Fibroblast of lung (primary cell): Measurements from ENCODE around the gene EFHD1. TPM values are rescaled to one million over a fixed set of nuclear protein-coding genes. Genes with fewer than 3 reads are reported as not detected.

Experiments
- DNase-seq, 2 donors: peaks; one replicate each; pipeline versions ENCODE4 v3.0.0 to v3.0.0-alpha.2; 2010; ENCODE audit warnings: low read depth in 2 of 2
- H2AFZ ChIP-seq: 2 replicates; pipeline ENCODE4 v1.5.1; 2012; ENCODE audit warnings: low read length, control low read depth, inconsistent platforms
- H3K27ac ChIP-seq: 2 replicates; pipeline ENCODE4 v1.5.1; 2011; ENCODE audit warnings: low read length, control low read depth; ENCODE audit not compliant: insufficient read depth
- H3K27me3 ChIP-seq: 2 replicates; pipeline ENCODE4 v1.5.1; 2011; ENCODE audit warnings: mild to moderate bottlenecking, low read length; ENCODE audit not compliant: control insufficient read depth, insufficient read depth
- H3K36me3 ChIP-seq: 2 replicates; pipeline ENCODE4 v1.5.1; 2011; ENCODE audit warnings: low read length; ENCODE audit not compliant: control insufficient read depth, insufficient read depth
- H3K4me1 ChIP-seq: 2 replicates; pipeline ENCODE4 v1.5.1; 2011; ENCODE audit warnings: low read length; ENCODE audit not compliant: control insufficient read depth, insufficient read depth; ENCODE audit errors: extremely low read depth
- H3K4me2 ChIP-seq: 2 replicates; pipeline ENCODE4 v1.5.1; 2011; ENCODE audit warnings: low read length, control low read depth; ENCODE audit not compliant: insufficient read depth; ENCODE audit errors: extremely low read depth
- H3K4me3 ChIP-seq, 4 experiments: fragments of 200-600 bp in 1 of 4; sonication (generic) in 1 of 4; replicated peaks in 1 of 4; 2 replicates each; pipeline ENCODE4 v1.5.1; 2011 to 2016; ENCODE audit warnings: low read length in 4 of 4, low read depth in 3 of 4, mild to moderate bottlenecking in 3 of 4, control low read depth in 2 of 4, inconsistent platforms in 1 of 4, mixed read lengths in 1 of 4; ENCODE audit not compliant: insufficient read depth in 1 of 4; ENCODE audit errors: control extremely low read depth in 1 of 4
- H3K79me2 ChIP-seq: 2 replicates; pipeline ENCODE4 v1.5.1; 2012; ENCODE audit warnings: mild to moderate bottlenecking, low read length, inconsistent platforms; ENCODE audit not compliant: control insufficient read depth, insufficient read depth
- H3K9ac ChIP-seq: 2 replicates; pipeline ENCODE4 v1.5.1; 2011; ENCODE audit warnings: mild to moderate bottlenecking, low read length, control low read depth; ENCODE audit not compliant: insufficient read depth
- H3K9me3 ChIP-seq: 2 replicates; pipeline ENCODE4 v1.5.1; 2012; ENCODE audit warnings: low read depth, low read length; ENCODE audit not compliant: control insufficient read depth, insufficient read depth
- H4K20me1 ChIP-seq: 2 replicates; pipeline ENCODE4 v1.5.1; 2011; ENCODE audit warnings: low read length; ENCODE audit not compliant: control insufficient read depth, insufficient read depth; ENCODE audit errors: extremely low read depth
- EZH2 ChIP-seq: IDR thresholded peaks from 2 replicates; pipeline ENCODE4 v1.5.1; 2012; ENCODE audit warnings: low read length, control low read depth, mild to moderate bottlenecking; ENCODE audit errors: missing control alignments
- polyA plus RNA-seq, 2 donors: library from polyadenylated mRNA; depleted of rRNA in 1 of 2; stranded (reverse) in 1 of 2; unstranded in 1 of 2; fragments of >200 nt; gene quantifications; 2 replicates each; pipeline ENCODE4 v1.2.1, GENCODE V29; 2011 to 2012; ENCODE audit warnings: missing spikeins in 1 of 2
- total RNA-seq: library from RNA; depleted of rRNA; stranded (reverse); fragments of >200 nt; gene quantifications from 2 replicates; pipeline ENCODE4 v1.2.1, GENCODE V29; 2014
- TF ChIP-seq, protein P1 (sequence below), 2 donors: IDR thresholded peaks in 1 of 2; conservative IDR thresholded peaks in 1 of 2; 1 replicate in 1 of 2; 2 replicates in 1 of 2; pipeline ENCODE4 v1.5.1; 2011 to 2012; ENCODE audit warnings: low read length in 2 of 2, control low read depth in 1 of 2, inconsistent platforms in 1 of 2, low read depth in 1 of 2, mild to moderate bottlenecking in 1 of 2

EFHD1 gene
- total and polyA plus RNA-seq, 2 donors (not counting 1 experiment from before 2014, with no cell fraction given): 0.83 TPM; not detected in 1

DNA sequence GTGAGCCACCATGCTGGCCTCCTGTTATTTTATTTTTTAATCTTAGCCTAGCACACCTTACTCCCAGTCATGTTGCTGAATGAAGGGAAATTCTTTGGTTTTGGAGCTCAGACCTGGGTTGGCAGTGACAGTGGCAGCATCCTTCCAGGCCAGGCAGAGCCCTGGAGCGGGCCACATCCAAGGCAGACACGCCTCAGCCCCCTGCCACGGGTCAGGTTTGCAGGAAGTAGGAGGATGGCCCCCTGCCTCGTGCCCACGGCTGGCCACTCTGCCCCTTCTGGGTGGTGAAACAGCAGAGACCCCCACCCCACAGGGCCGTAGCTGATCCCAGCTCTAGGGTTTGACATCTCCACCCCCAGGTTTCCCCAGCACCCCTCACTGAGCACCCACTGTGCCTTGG is 11.7 kb downstream of the EFHD1 start:
- no peak overlapping the region for H3K4me3 ChIP-seq
- no peaks in the 10 kb centered on the region for H4K20me1 ChIP-seq
- no peaks in the 10 kb centered on the region for H3K36me3 ChIP-seq
- no peak overlapping the region for H3K9ac ChIP-seq
- TF ChIP-seq, protein P1, sequence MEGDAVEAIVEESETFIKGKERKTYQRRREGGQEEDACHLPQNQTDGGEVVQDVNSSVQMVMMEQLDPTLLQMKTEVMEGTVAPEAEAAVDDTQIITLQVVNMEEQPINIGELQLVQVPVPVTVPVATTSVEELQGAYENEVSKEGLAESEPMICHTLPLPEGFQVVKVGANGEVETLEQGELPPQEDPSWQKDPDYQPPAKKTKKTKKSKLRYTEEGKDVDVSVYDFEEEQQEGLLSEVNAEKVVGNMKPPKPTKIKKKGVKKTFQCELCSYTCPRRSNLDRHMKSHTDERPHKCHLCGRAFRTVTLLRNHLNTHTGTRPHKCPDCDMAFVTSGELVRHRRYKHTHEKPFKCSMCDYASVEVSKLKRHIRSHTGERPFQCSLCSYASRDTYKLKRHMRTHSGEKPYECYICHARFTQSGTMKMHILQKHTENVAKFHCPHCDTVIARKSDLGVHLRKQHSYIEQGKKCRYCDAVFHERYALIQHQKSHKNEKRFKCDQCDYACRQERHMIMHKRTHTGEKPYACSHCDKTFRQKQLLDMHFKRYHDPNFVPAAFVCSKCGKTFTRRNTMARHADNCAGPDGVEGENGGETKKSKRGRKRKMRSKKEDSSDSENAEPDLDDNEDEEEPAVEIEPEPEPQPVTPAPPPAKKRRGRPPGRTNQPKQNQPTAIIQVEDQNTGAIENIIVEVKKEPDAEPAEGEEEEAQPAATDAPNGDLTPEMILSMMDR (conservative IDR thresholded peaks at IDR 0.05 in 1 of 2, IDR thresholded peaks at IDR 0.05 in 1 of 2; ENCODE audit: low read depth in 1 of 2, low read length in 2 of 2): no peak
- no peak for TF ChIP-seq EZH2
- no peaks in the 10 kb centered on the region for H3K4me1 ChIP-seq
- H3K27ac ChIP-seq: no peak overlapping the region
- no peak for DNase-seq
- no peak overlapping the region for H3K4me2 ChIP-seq
- no peaks in the 10 kb centered on the region for H3K9me3 ChIP-seq
- no peaks in the 10 kb centered on the region for H3K27me3 ChIP-seq
- H2AFZ ChIP-seq: no peak overlapping the region
- H3K79me2 ChIP-seq: no peaks in the 10 kb centered on the region

GRCh38 chr2:232646726-232647125 is 13.3 kb downstream of the EFHD1 start:
- no peaks in the 10 kb centered on the region for H3K27me3 ChIP-seq
- H3K27ac ChIP-seq: no peak overlapping the region
- no peak overlapping the region for H2AFZ ChIP-seq
- H3K9ac ChIP-seq: no peak overlapping the region
- TF ChIP-seq, protein P1 (conservative IDR thresholded peaks at IDR 0.05 in 1 of 2, IDR thresholded peaks at IDR 0.05 in 1 of 2; ENCODE audit: low read depth in 1 of 2, low read length in 2 of 2): no peak
- TF ChIP-seq EZH2: no peak
- no peak overlapping the region for H3K4me2 ChIP-seq
- H3K4me3 ChIP-seq: no peak overlapping the region
- no peaks in the 10 kb centered on the region for H3K79me2 ChIP-seq
- H3K4me1 ChIP-seq: no peaks in the 10 kb centered on the region
- no peaks in the 10 kb centered on the region for H3K36me3 ChIP-seq
- H3K9me3 ChIP-seq: no peaks in the 10 kb centered on the region
- no peak for DNase-seq
- H4K20me1 ChIP-seq: no peaks in the 10 kb centered on the region

- TF ChIP-seq, protein P1 (conservative IDR thresholded peaks at IDR 0.05 in 1 of 2, IDR thresholded peaks at IDR 0.05 in 1 of 2; ENCODE audit: low read depth in 1 of 2, low read length in 2 of 2): no peak
- no peak for TF ChIP-seq EZH2
- Histone ChIP-seq H3K4me1 (no peaks in the 10 kb centered on the region), H4K20me1 (no peaks in the 10 kb centered on the region), H3K4me3 (no peak overlapping the region), H3K36me3 (no peaks in the 10 kb centered on the region), H3K27ac (no peak overlapping the region), H2AFZ (no peak overlapping the region), H3K27me3 (no peaks in the 10 kb centered on the region), H3K4me2 (no peak overlapping the region), H3K9me3 (no peaks in the 10 kb centered on the region), H3K9ac (no peak overlapping the region), H3K79me2 (no peaks in the 10 kb centered on the region)
- DNase-seq: no peak
Observed at GRCh38 chr2:232647261-232647660, 13.9 kb downstream of the EFHD1 start.
